ENCODE measurements around the gene LRRC71. TPM values are rescaled to one million over a fixed set of nuclear protein-coding genes. Genes with fewer than 3 reads are reported as not detected.

The LRRC71 gene
- polyA plus RNA-seq, 1 of the 3 experiments (the other 2 are of a cell fraction) = 0.03 TPM

GRCh38 chr1:156912861-156913808 lies 7.3 kb upstream of the LRRC71 start:
- peak; percentile 89 for DNase-seq
- Histone ChIP-seq H3K27me3 (ENCODE audit: insufficient read depth) (no peaks in the 10 kb centered on the region), H3K4me1 (ENCODE audit: control insufficient read depth in 1 of 2, insufficient read depth in 2 of 2, low read depth in 1 of 2, low read length in 1 of 2) (peaks cover 11 to 42% of the 10 kb centered on the region in 2 experiments; a peak in 3 of 4 replicates), H4K20me1 (ENCODE audit: insufficient read depth) (no peaks in the 10 kb centered on the region), H3K27ac (ENCODE audit: low read depth in 2 of 2, low read length in 1 of 2) (peak overlapping the region in 1 of 2 experiments; percentile 94; a peak in 2 of 4 replicates), H3F3A (replicated peaks; ENCODE audit: insufficient read depth) (no peaks in the 10 kb centered on the region), H3K9me2 (no peaks in the 10 kb centered on the region), H2AFZ (ENCODE audit: low read depth) (no peak overlapping the region), H3K9ac (no peak overlapping the region), H3K79me2 (ENCODE audit: insufficient read depth) (no peaks in the 10 kb centered on the region), H3K36me3 (replicated peaks in 1 of 2; ENCODE audit: control insufficient read depth in 1 of 2, insufficient read depth in 2 of 2, low read length in 1 of 2) (no peaks in the 10 kb centered on the region), H3K9me3 (no peaks in the 10 kb centered on the region), H3K4me3 (ENCODE audit: low read depth in 2 of 2, low read length in 1 of 2) (no peak overlapping the region; a peak in 1 of 4 replicates), H3K4me2 (no peak overlapping the region; the same call in 1 of the 2 replicates)
- WGBS (ENCODE audit: low lambda C conversion rate) = 63% methylated on average over 15 of the region's 24 CpGs
- ChIA-PET CTCF (interaction anchor here (0.9 to 6.9 kb wide), 14 partner anchors 14 to 224 kb away, joined by 3 to 182 read pairs (median 8); partner anchors contain the start of genes INSRR, LRRC71 and NTRK1), POLR2A (interaction anchor here (0.6 to 2.7 kb wide), 12 partner anchors 10 to 202 kb away, joined by 3 to 15 read pairs (median 3); no protein-coding TSS in a partner anchor)
- 0 out of 2 replicates have a peak, but pooled peaks have one; percentile 23 for TF ChIP-seq SMC3 (IDR thresholded peaks at IDR 0.05; ENCODE audit: low read depth, low read length)
- 0 out of 2 replicates have a peak, but pooled peaks have one; percentile 13 for TF ChIP-seq MXI1 (IDR thresholded peaks at IDR 0.05; ENCODE audit: low read depth, low read length)
- TF ChIP-seq RAD21 (IDR thresholded peaks at IDR 0.05; ENCODE audit: low read length) = peak; percentile 19
- TF ChIP-seq REST (IDR thresholded peaks at IDR 0.05; ENCODE audit: low read depth, low read length) = no peak
- TF ChIP-seq FOXM1 (IDR thresholded peaks at IDR 0.05; ENCODE audit: low read depth) = no peak
- TF ChIP-seq GATA2 (CRISPR knock-in tag; IDR thresholded peaks at IDR 0.05) = peak; percentile 68
- TF ChIP-seq TCF12 (IDR thresholded peaks at IDR 0.05) = peak; percentile 54
- peak; percentile 54; the same call in 1 of the 2 replicates for TF ChIP-seq RCOR1 (IDR thresholded peaks at IDR 0.05; ENCODE audit: low read length)
- peak in 1 of 2 experiments; percentile 42; a peak in 1 of 4 replicates for TF ChIP-seq EP300 (IDR thresholded peaks at IDR 0.05; ENCODE audit: borderline replicate concordance in 1 of 2, low read depth in 1 of 2, low read length in 1 of 2)
- no peak for TF ChIP-seq EZH2phosphoT487 (IDR thresholded peaks at IDR 0.05; ENCODE audit: borderline replicate concordance, low read depth)
- TF ChIP-seq CHD2 (IDR thresholded peaks at IDR 0.05; ENCODE audit: low read length, partially characterized antibody) = peak; percentile 65
- no peak for TF ChIP-seq PBX3 (IDR thresholded peaks at IDR 0.05)
